ENCODE results near the gene TTLL6.

Gene TTLL6

GRCh38 chr17:48776602-48777001, 40.4 kb downstream of the TTLL6 start:
- Histone ChIP-seq H3K27ac (no peak overlapping the region), H3K27me3 (replicated peaks) (no peaks in the 10 kb centered on the region), H3K36me3 (replicated peaks) (no peaks in the 10 kb centered on the region), H3K4me3 (ENCODE audit: low read depth, low read length) (no peak overlapping the region)
- TF ChIP-seq CTCF (IDR thresholded peaks at IDR 0.05; ENCODE audit: low read depth, low read length, missing control alignments): no peak
- in situ Hi-C loops (cut with HindIII; ENCODE audit: low pct_ligation_motif_present, low sequenced_read_pairs): no loop called here
- no peak for DNase-seq

- no peaks in the 10 kb centered on the region for H3K36me3 ChIP-seq (replicated peaks)
- peaks cover 2% of the 10 kb centered on the region for H3K27me3 ChIP-seq (replicated peaks)
- no peak overlapping the region for H3K27ac ChIP-seq
- no peak for DNase-seq
- H3K4me3 ChIP-seq (ENCODE audit: low read depth, low read length): no peak overlapping the region
- in situ Hi-C loops (cut with HindIII; ENCODE audit: low pct_ligation_motif_present, low sequenced_read_pairs): no loop called here
- no peak for TF ChIP-seq CTCF (IDR thresholded peaks at IDR 0.05; ENCODE audit: low read depth, low read length, missing control alignments)
Observed at GRCh38 chr17:48773245-48773644, 43.8 kb downstream of the TTLL6 start.

GRCh38 chr17:48770954-48771353, 46.1 kb downstream of the TTLL6 start:
- H3K27ac ChIP-seq: no peak overlapping the region
- no peak for TF ChIP-seq CTCF (IDR thresholded peaks at IDR 0.05; ENCODE audit: low read depth, low read length, missing control alignments)
- in situ Hi-C loops (cut with HindIII; ENCODE audit: low pct_ligation_motif_present, low sequenced_read_pairs): no loop called here
- H3K4me3 ChIP-seq (ENCODE audit: low read depth, low read length): no peak overlapping the region
- H3K36me3 ChIP-seq (replicated peaks): no peaks in the 10 kb centered on the region
- H3K27me3 ChIP-seq (replicated peaks): peaks cover 2% of the 10 kb centered on the region
- DNase-seq: no peak

- no peak overlapping the region for H3K27ac ChIP-seq
- H3K36me3 ChIP-seq (replicated peaks): no peaks in the 10 kb centered on the region
- in situ Hi-C loops (cut with HindIII; ENCODE audit: low pct_ligation_motif_present, low sequenced_read_pairs): no loop called here
- H3K27me3 ChIP-seq (replicated peaks): peaks cover 2% of the 10 kb centered on the region
- H3K4me3 ChIP-seq (ENCODE audit: low read depth, low read length): no peak overlapping the region
- no peak for DNase-seq
- no peak for TF ChIP-seq CTCF (IDR thresholded peaks at IDR 0.05; ENCODE audit: low read depth, low read length, missing control alignments)
Observed at GRCh38 chr17:48769009-48769675, 47.9 kb downstream of the TTLL6 start.

- H3K27me3 ChIP-seq (replicated peaks): peaks cover 5% of the 10 kb centered on the region
- no peak for DNase-seq
- no peak overlapping the region for H3K27ac ChIP-seq
- H3K36me3 ChIP-seq (replicated peaks): no peaks in the 10 kb centered on the region
- peak; percentile 2 for TF ChIP-seq CTCF (IDR thresholded peaks at IDR 0.05; ENCODE audit: low read depth, low read length, missing control alignments)
- in situ Hi-C loops (cut with HindIII; ENCODE audit: low pct_ligation_motif_present, low sequenced_read_pairs): no loop called here
- H3K4me3 ChIP-seq (ENCODE audit: low read depth, low read length): no peak overlapping the region
Observed at GRCh38 chr17:48767263-48767774, 49.7 kb downstream of the TTLL6 start.

GRCh38 chr17:48761114-48761513, 55.9 kb downstream of the TTLL6 start:
- H3K27me3 ChIP-seq (replicated peaks): peaks cover 29% of the 10 kb centered on the region
- no peaks in the 10 kb centered on the region for H3K36me3 ChIP-seq (replicated peaks)
- H3K4me3 ChIP-seq (ENCODE audit: low read depth, low read length): no peak overlapping the region
- TF ChIP-seq CTCF (IDR thresholded peaks at IDR 0.05; ENCODE audit: low read depth, low read length, missing control alignments): no peak
- no peak for DNase-seq
- in situ Hi-C loops (cut with HindIII; ENCODE audit: low pct_ligation_motif_present, low sequenced_read_pairs): no loop called here
- H3K27ac ChIP-seq: no peak overlapping the region

Data from brain microvascular endothelial cell (primary cell).